Thoracic aorta (tissue), 2 donors: ENCODE data around the gene MUC4. TPM values are rescaled to one million over a fixed set of nuclear protein-coding genes. Genes with fewer than 3 reads are reported as not detected.

ENCODE experiments used
- ATAC-seq: fragments of 150-250 bp; one replicate; pipeline ENCODE4 v1.8.0; 2017; ENCODE audit warnings: low read depth; ENCODE audit not compliant: insufficient number of reproducible peaks, low FRiP score
- DNase-seq: peaks from one replicate; pipeline ENCODE4 v3.0.0-alpha.2; 2020; ENCODE audit warnings: low spot score
- H3K27ac ChIP-seq, 2 donors: fragments of 200-600 bp; sonication (generic); 1 replicate in 1 of 2; 2 replicates in 1 of 2; pipeline ENCODE4 v1.5.1; 2016; ENCODE audit warnings: mild to moderate bottlenecking in 2 of 2, moderate library complexity in 2 of 2
- H3K27me3 ChIP-seq: fragments of 200-600 bp; sonication (generic); replicated peaks from 2 replicates; pipeline ENCODE4 v1.6.0; 2016; ENCODE audit warnings: mild to moderate bottlenecking; ENCODE audit not compliant: insufficient read depth
- H3K36me3 ChIP-seq: fragments of 200-600 bp; sonication (generic); one replicate; pipeline ENCODE4 v1.5.1; 2016
- H3K4me1 ChIP-seq, 2 donors: fragments of 200-600 bp; sonication (generic); 1 replicate in 1 of 2; 2 replicates in 1 of 2; pipeline versions ENCODE4 v1.5.1 to v1.6.0; 2016; ENCODE audit warnings: low read depth in 2 of 2, mild to moderate bottlenecking in 1 of 2; ENCODE audit not compliant: control insufficient read depth in 1 of 2
- H3K4me3 ChIP-seq: fragments of 200-600 bp; sonication (generic); 2 replicates; pipeline ENCODE4 v1.5.1; 2016; ENCODE audit warnings: mild to moderate bottlenecking
- H3K9me3 ChIP-seq: fragments of 200-600 bp; sonication (generic); 2 replicates; pipeline ENCODE4 v1.5.1; 2016
- total RNA-seq, 2 donors: library from RNA; depleted of rRNA; stranded (reverse); fragments of >200 nt; gene quantifications; one replicate each; pipeline versions ENCODE4 v1.1.0 to v1.2.3, GENCODE V29; 2016
- TF ChIP-seq, protein P1 (sequence below): fragments of 200-600 bp; sonication (generic); IDR thresholded peaks from one replicate; pipeline ENCODE4 v1.5.1; 2019; ENCODE audit warnings: antibody characterized with exemption

MUC4 gene
- total RNA-seq, 2 donors from 2014 or later = not detected

DNA sequence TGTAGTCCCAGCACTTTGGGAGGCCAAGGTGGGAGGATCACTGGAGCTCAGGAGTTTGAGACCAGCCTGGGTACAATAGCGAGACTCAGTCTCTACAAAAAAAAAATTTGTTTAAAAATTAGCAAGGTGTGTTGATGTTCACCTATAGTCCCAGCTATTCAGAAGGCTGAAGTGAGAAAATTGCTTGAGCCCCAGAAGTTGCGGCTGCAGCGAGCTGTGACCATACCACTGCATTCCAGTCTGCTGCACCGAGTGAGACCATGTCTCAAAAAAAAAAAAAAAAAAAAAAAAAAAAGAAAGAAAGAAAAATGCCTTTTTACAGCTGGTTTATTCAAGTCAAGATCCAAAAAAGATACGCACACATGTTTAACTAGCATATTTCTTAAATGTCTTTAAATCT lies 108.0 kb downstream of the MUC4 start:
- DNase-seq = no peak
- TF ChIP-seq, protein P1, sequence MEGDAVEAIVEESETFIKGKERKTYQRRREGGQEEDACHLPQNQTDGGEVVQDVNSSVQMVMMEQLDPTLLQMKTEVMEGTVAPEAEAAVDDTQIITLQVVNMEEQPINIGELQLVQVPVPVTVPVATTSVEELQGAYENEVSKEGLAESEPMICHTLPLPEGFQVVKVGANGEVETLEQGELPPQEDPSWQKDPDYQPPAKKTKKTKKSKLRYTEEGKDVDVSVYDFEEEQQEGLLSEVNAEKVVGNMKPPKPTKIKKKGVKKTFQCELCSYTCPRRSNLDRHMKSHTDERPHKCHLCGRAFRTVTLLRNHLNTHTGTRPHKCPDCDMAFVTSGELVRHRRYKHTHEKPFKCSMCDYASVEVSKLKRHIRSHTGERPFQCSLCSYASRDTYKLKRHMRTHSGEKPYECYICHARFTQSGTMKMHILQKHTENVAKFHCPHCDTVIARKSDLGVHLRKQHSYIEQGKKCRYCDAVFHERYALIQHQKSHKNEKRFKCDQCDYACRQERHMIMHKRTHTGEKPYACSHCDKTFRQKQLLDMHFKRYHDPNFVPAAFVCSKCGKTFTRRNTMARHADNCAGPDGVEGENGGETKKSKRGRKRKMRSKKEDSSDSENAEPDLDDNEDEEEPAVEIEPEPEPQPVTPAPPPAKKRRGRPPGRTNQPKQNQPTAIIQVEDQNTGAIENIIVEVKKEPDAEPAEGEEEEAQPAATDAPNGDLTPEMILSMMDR = no peak
- Histone ChIP-seq H3K27ac (no peak overlapping the region), H3K27me3 (no peaks in the 10 kb centered on the region), H3K4me1 (no peaks in the 10 kb centered on the region), H3K36me3 (peaks cover 11% of the 10 kb centered on the region), H3K4me3 (no peak overlapping the region), H3K9me3 (no peaks in the 10 kb centered on the region)
- ATAC-seq = no peak

DNA sequence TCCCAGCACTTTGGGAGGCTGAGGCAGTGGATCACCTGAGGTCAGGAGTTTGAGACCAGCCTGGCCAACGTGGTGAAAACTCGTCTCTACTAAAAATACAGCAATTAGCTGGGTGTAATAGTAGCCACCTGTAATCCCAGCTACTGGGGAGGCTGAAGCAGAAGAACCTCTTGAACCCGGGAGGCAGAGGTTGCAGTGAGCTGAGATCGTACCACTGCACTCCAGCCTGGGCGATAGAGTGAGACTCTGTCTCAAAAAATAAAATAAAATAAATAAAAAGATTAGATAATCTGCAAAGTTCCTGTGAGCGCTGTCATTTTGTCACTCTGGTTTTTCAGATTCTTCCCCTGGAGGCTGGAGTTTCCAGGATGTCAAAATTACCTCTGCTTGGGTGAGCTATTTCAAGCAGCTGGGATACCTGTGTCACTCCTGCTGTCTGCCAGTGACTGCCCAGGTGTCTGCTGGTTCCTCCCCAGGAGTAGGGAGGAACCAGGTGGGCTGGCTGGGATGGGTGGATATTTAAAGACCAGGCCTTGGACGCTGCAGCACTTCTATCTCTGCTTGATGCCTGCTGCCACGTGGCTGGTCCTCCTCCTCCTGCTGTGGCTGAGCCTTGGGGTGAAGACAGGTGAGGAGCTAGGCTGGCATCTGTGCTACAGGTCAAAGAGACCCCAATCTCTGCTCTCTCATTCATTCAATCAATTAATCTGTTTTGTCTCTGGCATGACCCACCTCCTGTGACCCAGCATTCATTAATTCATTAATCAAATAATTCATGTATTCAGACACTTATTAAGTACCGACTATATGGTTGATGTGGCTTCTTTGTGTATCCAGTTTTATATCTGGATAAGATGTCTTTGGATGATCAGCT lies 110.5 kb downstream of the MUC4 start:
- no peak for ATAC-seq
- no peak for DNase-seq
- H3K27ac ChIP-seq = no peak overlapping the region
- peaks cover 16% of the 10 kb centered on the region for H3K36me3 ChIP-seq
- no peaks in the 10 kb centered on the region for H3K9me3 ChIP-seq
- no peak overlapping the region for H3K4me3 ChIP-seq
- H3K4me1 ChIP-seq = no peaks in the 10 kb centered on the region
- TF ChIP-seq, protein P1 = no peak
- no peaks in the 10 kb centered on the region for H3K27me3 ChIP-seq

- DNase-seq (no peak), ATAC-seq (no peak)
- H3K4me3 ChIP-seq = no peak overlapping the region
- no peaks in the 10 kb centered on the region for H3K4me1 ChIP-seq
- no peak overlapping the region for H3K27ac ChIP-seq
- H3K9me3 ChIP-seq = no peaks in the 10 kb centered on the region
- H3K36me3 ChIP-seq = peaks cover 16% of the 10 kb centered on the region
- TF ChIP-seq, protein P1 = no peak
- H3K27me3 ChIP-seq = no peaks in the 10 kb centered on the region
Measured at GRCh38 chr3:195700319-195700718, 111.4 kb downstream of the MUC4 start.

GRCh38 chr3:195699860-195700259 lies 111.9 kb downstream of the MUC4 start:
- TF ChIP-seq, protein P1 = no peak
- no peak for ATAC-seq
- DNase-seq = no peak

GRCh38 chr3:195699388-195699771 lies 112.3 kb downstream of the MUC4 start:
- Histone ChIP-seq H3K9me3 (no peaks in the 10 kb centered on the region), H3K36me3 (peaks cover 21% of the 10 kb centered on the region), H3K27me3 (no peaks in the 10 kb centered on the region), H3K27ac (no peak overlapping the region), H3K4me3 (no peak overlapping the region), H3K4me1 (no peaks in the 10 kb centered on the region)
- ATAC-seq = no peak
- TF ChIP-seq, protein P1 = no peak
- DNase-seq = no peak

More at GRCh38 chr3:195699860-195700259, 111.9 kb downstream of the MUC4 start:
- no peaks in the 10 kb centered on the region for H3K9me3 ChIP-seq
- no peaks in the 10 kb centered on the region for H3K4me1 ChIP-seq
- no peak overlapping the region for H3K4me3 ChIP-seq
- H3K36me3 ChIP-seq = peaks cover 16% of the 10 kb centered on the region
- H3K27me3 ChIP-seq = no peaks in the 10 kb centered on the region
- no peak overlapping the region for H3K27ac ChIP-seq
